HepG2 (cell line): ENCODE data around the gene GTF2H1. TPM values are rescaled to one million over a fixed set of nuclear protein-coding genes. Genes with fewer than 3 reads are reported as not detected.

ENCODE experiments used
- IKZF4 ChIP-seq: sonication (generic); formaldehyde crosslinking; IDR thresholded peaks from 2 replicates; pipeline ENCODE4 v1.5.1; 2020; ENCODE audit warnings: borderline replicate concordance, mild to moderate bottlenecking, low read depth, missing genetic modification reagents; ENCODE audit errors: not compliant biosample characterization
- SNAI1 ChIP-seq: sonication (generic); formaldehyde crosslinking; IDR thresholded peaks from 2 replicates; pipeline ENCODE4 v1.5.0; 2020; ENCODE audit warnings: mild to moderate bottlenecking, missing genetic modification reagents, borderline replicate concordance
- TEAD3 ChIP-seq: optimal IDR thresholded peaks from 2 replicates; pipeline ENCODE3; 2016; ENCODE audit warnings: borderline replicate concordance
- TGIF2 ChIP-seq: IDR thresholded peaks from 2 replicates; pipeline ENCODE4 v1.6.1; 2016; ENCODE audit warnings: control low read depth, missing compliant biosample characterization
- U2AF2 ChIP-seq: fragments of 200-400 bp; formaldehyde crosslinking; IDR thresholded peaks from 2 replicates; pipeline ENCODE4 v1.6.1; 2017; ENCODE audit warnings: low read depth, mild to moderate bottlenecking, low read length
- ZC3H4 ChIP-seq: sonication (generic); formaldehyde crosslinking; IDR thresholded peaks from 2 replicates; pipeline ENCODE4 v1.4.0; 2020; ENCODE audit warnings: missing genetic modification reagents, borderline replicate concordance
- ZNF12 ChIP-seq: sonication (generic); formaldehyde crosslinking; IDR thresholded peaks from 2 replicates; pipeline ENCODE4 v1.5.0; 2020; ENCODE audit warnings: missing genetic modification reagents
- ZNF552 ChIP-seq: sonication (generic); formaldehyde crosslinking; IDR thresholded peaks from 2 replicates; pipeline ENCODE4 v1.9.0; 2022; ENCODE audit warnings: missing genetic modification reagents, mild to moderate bottlenecking, borderline replicate concordance
- ZNF607 ChIP-seq: sonication (generic); formaldehyde crosslinking; IDR thresholded peaks from 2 replicates; pipeline ENCODE4 v1.5.1; 2020; ENCODE audit warnings: missing genetic modification reagents, mild to moderate bottlenecking, borderline replicate concordance
- polyA plus RNA-seq, 8 experiments: library from polyadenylated mRNA; depleted of rRNA in 3 of 8; stranded (reverse) in 7 of 8; unstranded in 1 of 8; fragments of >200 nt; fragmentation: Illumina TruSeq in 4 of 8; extraction: Trizol in 4 of 8; gene quantifications; 2 replicates each; pipeline versions ENCODE4 v1.2.1 to v1.2.3, GENCODE V29; 2011 to 2016; ENCODE audit warnings: low read depth in 4 of 8, missing spikeins in 1 of 8, mixed read lengths in 1 of 8; ENCODE audit not compliant: insufficient read depth in 1 of 8
- total RNA-seq, 5 experiments: library from RNA; depleted of rRNA; stranded (reverse); fragments of >200 nt; fragmentation: Illumina TruSeq; extraction: Trizol; gene quantifications; 2 replicates each; pipeline ENCODE4 v1.2.3, GENCODE V29; 2016; ENCODE audit warnings: low read depth in 1 of 5
- TF ChIP-seq, protein P1 (sequence below): sonication (generic); formaldehyde crosslinking; IDR thresholded peaks from 2 replicates; pipeline ENCODE4 v1.8.1; 2022; ENCODE audit warnings: mild to moderate bottlenecking, missing genetic modification reagents
- TF ChIP-seq, protein P2 (sequence below): IDR thresholded peaks from 2 replicates; pipeline ENCODE4 v1.6.1; 2016
- TF ChIP-seq, protein P3 (sequence below): sonication (generic); formaldehyde crosslinking; IDR thresholded peaks from 2 replicates; pipeline ENCODE4 v1.5.1; 2020; ENCODE audit warnings: mild to moderate bottlenecking, missing genetic modification reagents, borderline replicate concordance
- TF ChIP-seq, protein P4 (sequence below): sonication (generic); formaldehyde crosslinking; conservative IDR thresholded peaks from 2 replicates; pipeline ENCODE4 v1.8.0; 2022; ENCODE audit warnings: mild to moderate bottlenecking, moderate library complexity, missing genetic modification reagents
- TF ChIP-seq, protein P5 (sequence below): IDR thresholded peaks from 2 replicates; pipeline ENCODE4 v1.6.1; 2016; ENCODE audit warnings: missing compliant biosample characterization, missing genetic modification reagents, borderline replicate concordance
- TF ChIP-seq, protein P6 (sequence below): sonication (generic); formaldehyde crosslinking; conservative IDR thresholded peaks from 2 replicates; pipeline ENCODE4 v1.4.0; 2020; ENCODE audit warnings: mild to moderate bottlenecking, missing genetic modification reagents, moderate library complexity

Gene GTF2H1
- total and polyA plus RNA-seq, 2 of the 13 experiments (the other 11 are each of a cell fraction or from before 2014, with no cell fraction given), result 15.7 to 51.4 TPM

DNA sequence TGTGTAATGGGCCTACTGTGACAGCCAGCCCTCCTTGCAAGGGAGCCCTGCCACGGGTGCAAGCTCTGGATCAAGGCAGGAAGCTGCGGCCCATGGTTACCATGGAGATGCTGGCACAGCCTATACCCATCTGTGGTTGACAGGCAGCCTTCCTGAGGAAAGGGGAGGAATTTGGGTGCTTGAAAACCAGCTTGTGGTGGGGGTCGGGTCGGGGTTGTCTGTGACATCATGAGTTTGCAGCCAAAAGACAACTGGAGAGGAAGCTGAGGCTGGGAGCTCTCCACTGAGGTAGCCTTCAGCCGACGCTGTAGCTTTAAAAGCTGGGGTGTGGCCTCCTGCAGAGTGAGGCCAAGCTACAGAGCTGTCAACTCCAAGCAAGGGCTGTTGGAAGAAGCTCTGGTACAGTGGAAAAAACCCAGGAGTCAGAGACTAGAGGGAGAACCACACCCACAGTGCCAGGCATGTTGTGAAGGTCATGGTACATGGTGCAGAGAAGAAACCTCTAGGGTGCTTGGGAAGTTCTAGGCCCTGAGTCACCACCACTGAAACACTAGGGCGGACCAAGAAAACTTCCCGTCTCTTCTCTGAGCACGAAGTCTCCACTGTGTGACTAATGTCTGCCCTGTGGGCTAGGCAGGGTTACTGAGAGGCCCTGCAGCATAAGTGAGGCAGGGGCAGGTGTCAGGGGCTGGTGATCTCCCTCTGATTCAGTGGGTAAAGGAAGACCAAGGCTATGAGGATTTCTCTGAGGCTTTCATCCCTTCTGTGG, 61.2 kb downstream of the GTF2H1 start (continued):
- TF ChIP-seq, protein P1, sequence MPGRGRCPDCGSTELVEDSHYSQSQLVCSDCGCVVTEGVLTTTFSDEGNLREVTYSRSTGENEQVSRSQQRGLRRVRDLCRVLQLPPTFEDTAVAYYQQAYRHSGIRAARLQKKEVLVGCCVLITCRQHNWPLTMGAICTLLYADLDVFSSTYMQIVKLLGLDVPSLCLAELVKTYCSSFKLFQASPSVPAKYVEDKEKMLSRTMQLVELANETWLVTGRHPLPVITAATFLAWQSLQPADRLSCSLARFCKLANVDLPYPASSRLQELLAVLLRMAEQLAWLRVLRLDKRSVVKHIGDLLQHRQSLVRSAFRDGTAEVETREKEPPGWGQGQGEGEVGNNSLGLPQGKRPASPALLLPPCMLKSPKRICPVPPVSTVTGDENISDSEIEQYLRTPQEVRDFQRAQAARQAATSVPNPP (CRISPR knock-in tag), result no peak
- TF ChIP-seq ZNF12 (CRISPR knock-in tag) (no peak), TEAD3 (CRISPR knock-in tag) (no peak), ZNF552 (no peak), TGIF2 (CRISPR knock-in tag) (peak; percentile 76), SNAI1 (CRISPR knock-in tag) (no peak), ZC3H4 (no peak), U2AF2 (no peak), IKZF4 (no peak), ZNF607 (CRISPR knock-in tag) (peak; percentile 74; the same call in 1 of the 2 replicates)
- TF ChIP-seq, protein P2, sequence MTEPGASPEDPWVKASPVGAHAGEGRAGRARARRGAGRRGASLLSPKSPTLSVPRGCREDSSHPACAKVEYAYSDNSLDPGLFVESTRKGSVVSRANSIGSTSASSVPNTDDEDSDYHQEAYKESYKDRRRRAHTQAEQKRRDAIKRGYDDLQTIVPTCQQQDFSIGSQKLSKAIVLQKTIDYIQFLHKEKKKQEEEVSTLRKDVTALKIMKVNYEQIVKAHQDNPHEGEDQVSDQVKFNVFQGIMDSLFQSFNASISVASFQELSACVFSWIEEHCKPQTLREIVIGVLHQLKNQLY (CRISPR knock-in tag), result no peak
- TF ChIP-seq, protein P3, sequence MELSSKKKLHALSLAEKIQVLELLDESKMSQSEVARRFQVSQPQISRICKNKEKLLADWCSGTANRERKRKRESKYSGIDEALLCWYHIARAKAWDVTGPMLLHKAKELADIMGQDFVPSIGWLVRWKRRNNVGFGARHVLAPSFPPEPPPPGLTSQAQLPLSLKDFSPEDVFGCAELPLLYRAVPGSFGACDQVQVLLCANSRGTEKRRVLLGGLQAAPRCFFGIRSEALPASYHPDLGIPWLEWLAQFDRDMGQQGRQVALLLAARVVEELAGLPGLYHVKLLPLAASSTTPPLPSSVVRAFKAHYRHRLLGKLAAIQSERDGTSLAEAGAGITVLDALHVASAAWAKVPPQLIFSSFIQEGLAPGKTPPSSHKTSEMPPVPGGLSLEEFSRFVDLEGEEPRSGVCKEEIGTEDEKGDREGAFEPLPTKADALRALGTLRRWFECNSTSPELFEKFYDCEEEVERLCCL (CRISPR knock-in tag), result no peak
- TF ChIP-seq, protein P4, sequence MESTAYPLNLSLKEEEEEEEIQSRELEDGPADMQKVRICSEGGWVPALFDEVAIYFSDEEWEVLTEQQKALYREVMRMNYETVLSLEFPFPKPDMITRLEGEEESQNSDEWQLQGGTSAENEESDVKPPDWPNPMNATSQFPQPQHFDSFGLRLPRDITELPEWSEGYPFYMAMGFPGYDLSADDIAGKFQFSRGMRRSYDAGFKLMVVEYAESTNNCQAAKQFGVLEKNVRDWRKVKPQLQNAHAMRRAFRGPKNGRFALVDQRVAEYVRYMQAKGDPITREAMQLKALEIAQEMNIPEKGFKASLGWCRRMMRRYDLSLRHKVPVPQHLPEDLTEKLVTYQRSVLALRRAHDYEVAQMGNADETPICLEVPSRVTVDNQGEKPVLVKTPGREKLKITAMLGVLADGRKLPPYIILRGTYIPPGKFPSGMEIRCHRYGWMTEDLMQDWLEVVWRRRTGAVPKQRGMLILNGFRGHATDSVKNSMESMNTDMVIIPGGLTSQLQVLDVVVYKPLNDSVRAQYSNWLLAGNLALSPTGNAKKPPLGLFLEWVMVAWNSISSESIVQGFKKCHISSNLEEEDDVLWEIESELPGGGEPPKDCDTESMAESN (CRISPR knock-in tag), result no peak
- TF ChIP-seq, protein P5, sequence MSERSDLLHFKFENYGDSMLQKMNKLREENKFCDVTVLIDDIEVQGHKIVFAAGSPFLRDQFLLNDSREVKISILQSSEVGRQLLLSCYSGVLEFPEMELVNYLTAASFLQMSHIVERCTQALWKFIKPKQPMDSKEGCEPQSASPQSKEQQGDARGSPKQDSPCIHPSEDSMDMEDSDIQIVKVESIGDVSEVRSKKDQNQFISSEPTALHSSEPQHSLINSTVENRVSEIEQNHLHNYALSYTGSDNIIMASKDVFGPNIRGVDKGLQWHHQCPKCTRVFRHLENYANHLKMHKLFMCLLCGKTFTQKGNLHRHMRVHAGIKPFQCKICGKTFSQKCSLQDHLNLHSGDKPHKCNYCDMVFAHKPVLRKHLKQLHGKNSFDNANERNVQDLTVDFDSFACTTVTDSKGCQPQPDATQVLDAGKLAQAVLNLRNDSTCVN (CRISPR knock-in tag), result 0 out of 2 replicates have a peak, but pooled peaks have one; percentile 33
- TF ChIP-seq, protein P6, sequence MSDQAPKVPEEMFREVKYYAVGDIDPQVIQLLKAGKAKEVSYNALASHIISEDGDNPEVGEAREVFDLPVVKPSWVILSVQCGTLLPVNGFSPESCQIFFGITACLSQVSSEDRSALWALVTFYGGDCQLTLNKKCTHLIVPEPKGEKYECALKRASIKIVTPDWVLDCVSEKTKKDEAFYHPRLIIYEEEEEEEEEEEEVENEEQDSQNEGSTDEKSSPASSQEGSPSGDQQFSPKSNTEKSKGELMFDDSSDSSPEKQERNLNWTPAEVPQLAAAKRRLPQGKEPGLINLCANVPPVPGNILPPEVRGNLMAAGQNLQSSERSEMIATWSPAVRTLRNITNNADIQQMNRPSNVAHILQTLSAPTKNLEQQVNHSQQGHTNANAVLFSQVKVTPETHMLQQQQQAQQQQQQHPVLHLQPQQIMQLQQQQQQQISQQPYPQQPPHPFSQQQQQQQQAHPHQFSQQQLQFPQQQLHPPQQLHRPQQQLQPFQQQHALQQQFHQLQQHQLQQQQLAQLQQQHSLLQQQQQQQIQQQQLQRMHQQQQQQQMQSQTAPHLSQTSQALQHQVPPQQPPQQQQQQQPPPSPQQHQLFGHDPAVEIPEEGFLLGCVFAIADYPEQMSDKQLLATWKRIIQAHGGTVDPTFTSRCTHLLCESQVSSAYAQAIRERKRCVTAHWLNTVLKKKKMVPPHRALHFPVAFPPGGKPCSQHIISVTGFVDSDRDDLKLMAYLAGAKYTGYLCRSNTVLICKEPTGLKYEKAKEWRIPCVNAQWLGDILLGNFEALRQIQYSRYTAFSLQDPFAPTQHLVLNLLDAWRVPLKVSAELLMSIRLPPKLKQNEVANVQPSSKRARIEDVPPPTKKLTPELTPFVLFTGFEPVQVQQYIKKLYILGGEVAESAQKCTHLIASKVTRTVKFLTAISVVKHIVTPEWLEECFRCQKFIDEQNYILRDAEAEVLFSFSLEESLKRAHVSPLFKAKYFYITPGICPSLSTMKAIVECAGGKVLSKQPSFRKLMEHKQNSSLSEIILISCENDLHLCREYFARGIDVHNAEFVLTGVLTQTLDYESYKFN (CRISPR knock-in tag), result peak; percentile 14; the same call in 1 of the 2 replicates
